Endothelial cell of umbilical vein (primary cell): ENCODE data around the gene PPAN. TPM values are rescaled to one million over a fixed set of nuclear protein-coding genes. Genes with fewer than 3 reads are reported as not detected.

ENCODE experiments used
- BruUV-seq: library from RNA; stranded (reverse); fragments of 400-500 nt; replicated peaks from 2 replicates; lab custom pipeline; 2021; lab: Mats Ljungman, UMichigan
- CTCF ChIA-PET: fragments of 300-600, 350-600 bp; sonication (Branson Sonifier 250); formaldehyde crosslinking; loops from one replicate; lab custom pipeline; 2021; ENCODE audit warnings: antibody characterized with exemption, inconsistent platforms; lab: Charles Lee
- POLR2A ChIA-PET: fragments of 300-600, 350-600 bp; sonication (Branson Sonifier 250); formaldehyde crosslinking; loops from one replicate; lab custom pipeline; 2021; ENCODE audit warnings: antibody characterized with exemption, inconsistent platforms; lab: Charles Lee
- DNase-seq: peaks from one replicate; pipeline ENCODE4 v3.0.0-alpha.2; 2011; ENCODE audit warnings: low read depth, low spot score
- FAIRE-seq: peaks from 2 replicates; lab custom pipeline; 2011; peaks lifted over from hg19 to GRCh38; lab: Jason Lieb, UNC
- H2AFZ ChIP-seq: 2 replicates; pipeline ENCODE4 v1.6.0; 2012; ENCODE audit warnings: low read depth, low read length, control low read depth, inconsistent platforms
- H3K27ac ChIP-seq: 2 replicates; pipeline ENCODE4 v1.5.1; 2011; ENCODE audit warnings: low read depth, mild to moderate bottlenecking, control low read depth, low read length, moderate library complexity; ENCODE audit not compliant: insufficient read depth
- H3K27me3 ChIP-seq, 2 experiments: 2 replicates each; pipeline versions ENCODE4 v1.6.0 to v1.6.1; 2011; ENCODE audit warnings: low read length in 2 of 2, mixed read lengths in 1 of 2; ENCODE audit not compliant: control insufficient read depth in 2 of 2, insufficient read depth in 2 of 2
- H3K36me3 ChIP-seq, 2 experiments: 2 replicates in 1 of 2; 3 replicates in 1 of 2; pipeline ENCODE4 v1.5.1; 2011; ENCODE audit warnings: low read length in 2 of 2, mild to moderate bottlenecking in 1 of 2, moderate library complexity in 1 of 2; ENCODE audit not compliant: control insufficient read depth in 2 of 2, insufficient read depth in 2 of 2; ENCODE audit errors: extremely low read depth in 1 of 2
- H3K4me1 ChIP-seq: 3 replicates; pipeline ENCODE4 v1.5.1; 2011; ENCODE audit warnings: mild to moderate bottlenecking, low read length; ENCODE audit not compliant: control insufficient read depth, insufficient read depth; ENCODE audit errors: extremely low read depth
- H3K4me2 ChIP-seq: 2 replicates; pipeline ENCODE4 v1.6.1; 2011; ENCODE audit warnings: low read length, control low read depth, mixed read lengths; ENCODE audit not compliant: insufficient read depth
- H3K4me3 ChIP-seq, 3 experiments: fragments of 200-600 bp in 1 of 3; sonication (generic), shearing (Covaris generic) in 1 of 3; replicated peaks in 1 of 3; 2 replicates each; pipeline ENCODE4 v1.5.1; 2011 to 2016; ENCODE audit warnings: control low read depth in 3 of 3, low read length in 3 of 3, mild to moderate bottlenecking in 2 of 3, inconsistent platforms in 1 of 3, low read depth in 1 of 3, moderate library complexity in 1 of 3; ENCODE audit not compliant: insufficient read depth in 1 of 3
- H3K79me2 ChIP-seq: 2 replicates; pipeline ENCODE4 v1.6.0; 2012; ENCODE audit warnings: low read length, inconsistent platforms; ENCODE audit not compliant: control insufficient read depth, insufficient read depth
- H3K9ac ChIP-seq: replicated peaks from 2 replicates; pipeline ENCODE3; 2011; ENCODE audit warnings: low read length, control low read depth; ENCODE audit not compliant: insufficient read depth; ENCODE audit errors: extremely low read depth
- H3K9me1 ChIP-seq: replicated peaks from 3 replicates; pipeline ENCODE4 v1.6.0; 2011; ENCODE audit warnings: mild to moderate bottlenecking, low read length; ENCODE audit not compliant: control insufficient read depth, insufficient read depth; ENCODE audit errors: extremely low read depth
- H3K9me3 ChIP-seq: replicated peaks from 2 replicates; pipeline ENCODE4 v1.5.1; 2012; ENCODE audit warnings: low read length, inconsistent platforms; ENCODE audit not compliant: control insufficient read depth, insufficient read depth
- H4K20me1 ChIP-seq: replicated peaks from 2 replicates; pipeline ENCODE3; 2011; ENCODE audit warnings: mild to moderate bottlenecking, low read length; ENCODE audit not compliant: control insufficient read depth, insufficient read depth; ENCODE audit errors: extremely low read depth
- CTCF ChIP-seq, 2 donors: IDR thresholded peaks; 1 replicate in 1 of 2; 2 replicates in 1 of 2; pipeline ENCODE4 v1.5.1; 2011; ENCODE audit warnings: low read length in 2 of 2, mild to moderate bottlenecking in 2 of 2, moderate library complexity in 2 of 2, control low read depth in 1 of 2, inconsistent platforms in 1 of 2, low read depth in 1 of 2; ENCODE audit not compliant: insufficient read depth in 1 of 2; ENCODE audit errors: extremely low read depth in 1 of 2
- GATA2 ChIP-seq: IDR thresholded peaks from 2 replicates; pipeline ENCODE4 v1.7.0; 2011; ENCODE audit warnings: low read depth, mild to moderate bottlenecking, moderate library complexity, mixed read lengths, low read length; ENCODE audit not compliant: insufficient read length, insufficient read depth
- POLR2A ChIP-seq: IDR thresholded peaks from 2 replicates; pipeline ENCODE4 v1.6.1; 2012; ENCODE audit warnings: low read depth, mild to moderate bottlenecking, control low read depth, low read length
- POLR2AphosphoS5 ChIP-seq: IDR thresholded peaks from 2 replicates; pipeline ENCODE4 v1.6.1; 2012; ENCODE audit warnings: low read depth, mild to moderate bottlenecking, control low read depth, low read length, moderate library complexity; ENCODE audit not compliant: insufficient read depth
- dilution Hi-C: fragments of 300-500 bp; cut with MboI; formaldehyde crosslinking; loops from one replicate; pipeline ENCODE4 v1.15.0; 2019; ENCODE audit warnings: low sequenced_read_pairs; ENCODE audit not compliant: extremely low pct_ligation_motif_present
- intact Hi-C: fragments of 100-400 bp; cut with micrococcal nuclease; formaldehyde crosslinking; loops from one replicate; pipeline ENCODE4 v1.10.0; 2022
- polyA plus RNA-seq, 4 experiments: library from polyadenylated mRNA; depleted of rRNA in 3 of 4; stranded (reverse) in 3 of 4; unstranded in 1 of 4; fragments of >200 nt; gene quantifications; 2 replicates each; pipeline versions ENCODE4 v1.2.1 to v1.2.3, GENCODE V29; 2011 to 2012; ENCODE audit warnings: missing spikeins in 1 of 4
- total RNA-seq: library from RNA; stranded (reverse); gene quantifications from 2 replicates; pipeline ENCODE4 v1.2.3, GENCODE V29; 2021

Gene PPAN
- total and polyA plus RNA-seq, 2 donors (not counting 3 experiments of a cell fraction or from before 2014, with no cell fraction given), result 27.6 to 51.6 TPM

- H3K27ac ChIP-seq, result no peak overlapping the region
- no peak for DNase-seq
- FAIRE-seq, result no peak
- H4K20me1 ChIP-seq, result no peaks in the 10 kb centered on the region
- H3K4me1 ChIP-seq, result peaks cover 9% of the 10 kb centered on the region
- no peaks in the 10 kb centered on the region for H3K9me1 ChIP-seq
- H3K4me3 ChIP-seq, result no peak overlapping the region
- intact Hi-C loops (loop anchor here (10.0 kb wide), 1 partner anchor 91 kb away; the partner anchor contains the start of gene DNMT1), dilution Hi-C loops (no loop called here)
- no peak overlapping the region for H2AFZ ChIP-seq
- BruUV-seq, result no TSS peak
- no peaks in the 10 kb centered on the region for H3K9me3 ChIP-seq
- ChIA-PET POLR2A (no interaction called here), CTCF (interaction anchor here (0.8 to 1.4 kb wide), 5 partner anchors 8 to 146 kb away, joined by 3 to 7 read pairs (median 3); partner anchors contain the start of gene EIF3G)
- peaks cover 0 to 12% of the 10 kb centered on the region in 2 experiments for H3K36me3 ChIP-seq
- H3K27me3 ChIP-seq, result peaks cover 0 to 3% of the 10 kb centered on the region in 2 experiments
- TF ChIP-seq POLR2A, result no peak
- TF ChIP-seq GATA2, result no peak
- no peak for TF ChIP-seq CTCF (IDR thresholded peaks at IDR 0.05; ENCODE audit: extremely low read depth in 1 of 2, insufficient read depth in 1 of 2, low read depth in 1 of 2, low read length in 2 of 2)
- TF ChIP-seq POLR2AphosphoS5, result no peak
- peaks cover 24% of the 10 kb centered on the region for H3K79me2 ChIP-seq
- no peak overlapping the region for H3K4me2 ChIP-seq
- no peak overlapping the region for H3K9ac ChIP-seq
Observed at GRCh38 chr19:10104130-10104513, 2.0 kb upstream of the PPAN start.
